ENCODE measurements around the gene PTPRQ. TPM values are rescaled to one million over a fixed set of nuclear protein-coding genes. Genes with fewer than 3 reads are reported as not detected.

Gene PTPRQ
- total RNA-seq, 1 experiment from 2014 or later: not detected

GRCh38 chr12:80698256-80698655, 254.2 kb downstream of the PTPRQ start:
- Mint-ChIP-seq H3K27me3 (ENCODE audit: low read depth) (peaks cover 9% of the 10 kb centered on the region), H3K36me3 (no peaks in the 10 kb centered on the region), H3K4me1 (peaks cover 9% of the 10 kb centered on the region), H3K27ac (no peak overlapping the region), H3K4me3 (no peak overlapping the region), H3K9me3 (no peaks in the 10 kb centered on the region)
- CTCF ChIA-PET: interaction anchor here (1.8 kb wide), 1 partner anchor 12 kb away, joined by 5 read pairs; no protein-coding TSS in a partner anchor
- DNase-seq (ENCODE audit: low spot score) (no peak), ATAC-seq (no peak)
- TF ChIP-seq CREB1 (CRISPR knock-in tag; IDR thresholded peaks at IDR 0.05) (no peak), FOXK1 (CRISPR knock-in tag; IDR thresholded peaks at IDR 0.05) (no peak), ZNF317 (CRISPR knock-in tag; IDR thresholded peaks at IDR 0.05; ENCODE audit: borderline replicate concordance, low read depth) (no peak), MAX (CRISPR knock-in tag; IDR thresholded peaks at IDR 0.05) (no peak), KAT7 (CRISPR knock-in tag; IDR thresholded peaks at IDR 0.05; ENCODE audit: borderline replicate concordance) (no peak), ZNF138 (CRISPR knock-in tag; conservative IDR thresholded peaks at IDR 0.05) (no peak), CTCF (IDR thresholded peaks at IDR 0.05) (no peak), GTF2I (CRISPR knock-in tag; conservative IDR thresholded peaks at IDR 0.05) (no peak), SMAD4 (CRISPR knock-in tag; IDR thresholded peaks at IDR 0.05) (no peak)
- TF ChIP-seq, protein P1, sequence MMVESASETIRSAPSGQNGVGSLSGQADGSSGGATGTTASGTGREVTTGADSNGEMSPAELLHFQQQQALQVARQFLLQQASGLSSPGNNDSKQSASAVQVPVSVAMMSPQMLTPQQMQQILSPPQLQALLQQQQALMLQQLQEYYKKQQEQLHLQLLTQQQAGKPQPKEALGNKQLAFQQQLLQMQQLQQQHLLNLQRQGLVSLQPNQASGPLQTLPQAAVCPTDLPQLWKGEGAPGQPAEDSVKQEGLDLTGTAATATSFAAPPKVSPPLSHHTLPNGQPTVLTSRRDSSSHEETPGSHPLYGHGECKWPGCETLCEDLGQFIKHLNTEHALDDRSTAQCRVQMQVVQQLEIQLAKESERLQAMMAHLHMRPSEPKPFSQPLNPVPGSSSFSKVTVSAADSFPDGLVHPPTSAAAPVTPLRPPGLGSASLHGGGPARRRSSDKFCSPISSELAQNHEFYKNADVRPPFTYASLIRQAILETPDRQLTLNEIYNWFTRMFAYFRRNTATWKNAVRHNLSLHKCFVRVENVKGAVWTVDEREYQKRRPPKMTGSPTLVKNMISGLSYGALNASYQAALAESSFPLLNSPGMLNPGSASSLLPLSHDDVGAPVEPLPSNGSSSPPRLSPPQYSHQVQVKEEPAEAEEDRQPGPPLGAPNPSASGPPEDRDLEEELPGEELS (CRISPR knock-in tag; IDR thresholded peaks at IDR 0.05): no peak
- TF ChIP-seq, protein P2, sequence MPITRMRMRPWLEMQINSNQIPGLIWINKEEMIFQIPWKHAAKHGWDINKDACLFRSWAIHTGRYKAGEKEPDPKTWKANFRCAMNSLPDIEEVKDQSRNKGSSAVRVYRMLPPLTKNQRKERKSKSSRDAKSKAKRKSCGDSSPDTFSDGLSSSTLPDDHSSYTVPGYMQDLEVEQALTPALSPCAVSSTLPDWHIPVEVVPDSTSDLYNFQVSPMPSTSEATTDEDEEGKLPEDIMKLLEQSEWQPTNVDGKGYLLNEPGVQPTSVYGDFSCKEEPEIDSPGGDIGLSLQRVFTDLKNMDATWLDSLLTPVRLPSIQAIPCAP (CRISPR knock-in tag; IDR thresholded peaks at IDR 0.05): no peak
- TF ChIP-seq, protein P3, sequence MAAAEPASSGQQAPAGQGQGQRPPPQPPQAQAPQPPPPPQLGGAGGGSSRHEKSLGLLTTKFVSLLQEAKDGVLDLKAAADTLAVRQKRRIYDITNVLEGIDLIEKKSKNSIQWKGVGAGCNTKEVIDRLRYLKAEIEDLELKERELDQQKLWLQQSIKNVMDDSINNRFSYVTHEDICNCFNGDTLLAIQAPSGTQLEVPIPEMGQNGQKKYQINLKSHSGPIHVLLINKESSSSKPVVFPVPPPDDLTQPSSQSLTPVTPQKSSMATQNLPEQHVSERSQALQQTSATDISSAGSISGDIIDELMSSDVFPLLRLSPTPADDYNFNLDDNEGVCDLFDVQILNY (CRISPR knock-in tag; IDR thresholded peaks at IDR 0.05): no peak
- POLR2A ChIA-PET: no interaction called here

- Mint-ChIP-seq H3K9me3 (no peaks in the 10 kb centered on the region), H3K4me1 (peaks cover 17% of the 10 kb centered on the region), H3K36me3 (no peaks in the 10 kb centered on the region), H3K4me3 (no peak overlapping the region), H3K27ac (no peak overlapping the region), H3K27me3 (ENCODE audit: low read depth) (peaks cover 16% of the 10 kb centered on the region)
- DNase-seq (ENCODE audit: low spot score): no peak
- TF ChIP-seq ESRRA (CRISPR knock-in tag; IDR thresholded peaks at IDR 0.05; ENCODE audit: borderline replicate concordance) (no peak), CDX4 (CRISPR knock-in tag; IDR thresholded peaks at IDR 0.05; ENCODE audit: borderline replicate concordance) (no peak), TP53 (CRISPR knock-in tag; IDR thresholded peaks at IDR 0.05) (no peak), ZNF121 (CRISPR knock-in tag; IDR thresholded peaks at IDR 0.05) (no peak), SMAD4 (CRISPR knock-in tag; IDR thresholded peaks at IDR 0.05) (no peak), ZNF263 (CRISPR knock-in tag; IDR thresholded peaks at IDR 0.05; ENCODE audit: low read depth) (no peak)
- TF ChIP-seq, protein P4, sequence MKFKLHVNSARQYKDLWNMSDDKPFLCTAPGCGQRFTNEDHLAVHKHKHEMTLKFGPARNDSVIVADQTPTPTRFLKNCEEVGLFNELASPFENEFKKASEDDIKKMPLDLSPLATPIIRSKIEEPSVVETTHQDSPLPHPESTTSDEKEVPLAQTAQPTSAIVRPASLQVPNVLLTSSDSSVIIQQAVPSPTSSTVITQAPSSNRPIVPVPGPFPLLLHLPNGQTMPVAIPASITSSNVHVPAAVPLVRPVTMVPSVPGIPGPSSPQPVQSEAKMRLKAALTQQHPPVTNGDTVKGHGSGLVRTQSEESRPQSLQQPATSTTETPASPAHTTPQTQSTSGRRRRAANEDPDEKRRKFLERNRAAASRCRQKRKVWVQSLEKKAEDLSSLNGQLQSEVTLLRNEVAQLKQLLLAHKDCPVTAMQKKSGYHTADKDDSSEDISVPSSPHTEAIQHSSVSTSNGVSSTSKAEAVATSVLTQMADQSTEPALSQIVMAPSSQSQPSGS (CRISPR knock-in tag; IDR thresholded peaks at IDR 0.05; ENCODE audit: borderline replicate concordance, low read depth): no peak
- TF ChIP-seq, protein P5, sequence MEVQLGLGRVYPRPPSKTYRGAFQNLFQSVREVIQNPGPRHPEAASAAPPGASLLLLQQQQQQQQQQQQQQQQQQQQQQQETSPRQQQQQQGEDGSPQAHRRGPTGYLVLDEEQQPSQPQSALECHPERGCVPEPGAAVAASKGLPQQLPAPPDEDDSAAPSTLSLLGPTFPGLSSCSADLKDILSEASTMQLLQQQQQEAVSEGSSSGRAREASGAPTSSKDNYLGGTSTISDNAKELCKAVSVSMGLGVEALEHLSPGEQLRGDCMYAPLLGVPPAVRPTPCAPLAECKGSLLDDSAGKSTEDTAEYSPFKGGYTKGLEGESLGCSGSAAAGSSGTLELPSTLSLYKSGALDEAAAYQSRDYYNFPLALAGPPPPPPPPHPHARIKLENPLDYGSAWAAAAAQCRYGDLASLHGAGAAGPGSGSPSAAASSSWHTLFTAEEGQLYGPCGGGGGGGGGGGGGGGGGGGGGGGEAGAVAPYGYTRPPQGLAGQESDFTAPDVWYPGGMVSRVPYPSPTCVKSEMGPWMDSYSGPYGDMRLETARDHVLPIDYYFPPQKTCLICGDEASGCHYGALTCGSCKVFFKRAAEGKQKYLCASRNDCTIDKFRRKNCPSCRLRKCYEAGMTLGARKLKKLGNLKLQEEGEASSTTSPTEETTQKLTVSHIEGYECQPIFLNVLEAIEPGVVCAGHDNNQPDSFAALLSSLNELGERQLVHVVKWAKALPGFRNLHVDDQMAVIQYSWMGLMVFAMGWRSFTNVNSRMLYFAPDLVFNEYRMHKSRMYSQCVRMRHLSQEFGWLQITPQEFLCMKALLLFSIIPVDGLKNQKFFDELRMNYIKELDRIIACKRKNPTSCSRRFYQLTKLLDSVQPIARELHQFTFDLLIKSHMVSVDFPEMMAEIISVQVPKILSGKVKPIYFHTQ (CRISPR knock-in tag; IDR thresholded peaks at IDR 0.05): no peak
- no peak for ATAC-seq
- POLR2A ChIA-PET: no interaction called here
- CTCF ChIA-PET: interaction anchor here (1.0 to 1.8 kb wide), 3 partner anchors 9 to 15 kb away, joined by 3 to 5 read pairs (median 4); no protein-coding TSS in a partner anchor
These were observed 255.0 kb downstream of the PTPRQ start for GRCh38 chr12:80698847-80699542.
